ENCODE data around the gene CPEB1.

The CPEB1 gene

DNA sequence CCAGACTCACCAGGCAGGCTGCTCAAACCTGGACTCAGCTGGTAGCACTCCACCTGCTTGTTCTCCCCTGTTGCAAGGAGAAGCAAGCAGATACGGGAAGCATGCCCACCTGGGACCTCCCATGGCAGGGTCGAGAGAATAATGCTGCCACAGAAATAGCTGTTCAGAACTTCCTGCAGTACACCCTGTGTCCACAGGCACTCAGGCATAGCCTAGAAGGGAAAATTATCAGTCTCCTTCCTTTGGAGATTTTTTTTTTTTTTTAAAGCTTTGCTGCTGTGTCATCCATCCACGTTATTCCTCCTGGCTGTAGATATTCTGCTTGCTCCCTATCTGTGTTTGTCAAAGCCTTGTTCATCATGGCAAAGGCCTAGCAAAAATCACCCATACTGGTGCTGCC lies 74.2 kb downstream of the CPEB1 start:
- no peak for DNase-seq (ENCODE audit: low read depth in 1 of 2, low spot score in 1 of 2)
- TF ChIP-seq POLR2AphosphoS5 (IDR thresholded peaks at IDR 0.05; ENCODE audit: low read depth) = no peak
- no peak for TF ChIP-seq SPI1 (IDR thresholded peaks at IDR 0.05; ENCODE audit: borderline replicate concordance, low read depth)
- TF ChIP-seq, protein P1, sequence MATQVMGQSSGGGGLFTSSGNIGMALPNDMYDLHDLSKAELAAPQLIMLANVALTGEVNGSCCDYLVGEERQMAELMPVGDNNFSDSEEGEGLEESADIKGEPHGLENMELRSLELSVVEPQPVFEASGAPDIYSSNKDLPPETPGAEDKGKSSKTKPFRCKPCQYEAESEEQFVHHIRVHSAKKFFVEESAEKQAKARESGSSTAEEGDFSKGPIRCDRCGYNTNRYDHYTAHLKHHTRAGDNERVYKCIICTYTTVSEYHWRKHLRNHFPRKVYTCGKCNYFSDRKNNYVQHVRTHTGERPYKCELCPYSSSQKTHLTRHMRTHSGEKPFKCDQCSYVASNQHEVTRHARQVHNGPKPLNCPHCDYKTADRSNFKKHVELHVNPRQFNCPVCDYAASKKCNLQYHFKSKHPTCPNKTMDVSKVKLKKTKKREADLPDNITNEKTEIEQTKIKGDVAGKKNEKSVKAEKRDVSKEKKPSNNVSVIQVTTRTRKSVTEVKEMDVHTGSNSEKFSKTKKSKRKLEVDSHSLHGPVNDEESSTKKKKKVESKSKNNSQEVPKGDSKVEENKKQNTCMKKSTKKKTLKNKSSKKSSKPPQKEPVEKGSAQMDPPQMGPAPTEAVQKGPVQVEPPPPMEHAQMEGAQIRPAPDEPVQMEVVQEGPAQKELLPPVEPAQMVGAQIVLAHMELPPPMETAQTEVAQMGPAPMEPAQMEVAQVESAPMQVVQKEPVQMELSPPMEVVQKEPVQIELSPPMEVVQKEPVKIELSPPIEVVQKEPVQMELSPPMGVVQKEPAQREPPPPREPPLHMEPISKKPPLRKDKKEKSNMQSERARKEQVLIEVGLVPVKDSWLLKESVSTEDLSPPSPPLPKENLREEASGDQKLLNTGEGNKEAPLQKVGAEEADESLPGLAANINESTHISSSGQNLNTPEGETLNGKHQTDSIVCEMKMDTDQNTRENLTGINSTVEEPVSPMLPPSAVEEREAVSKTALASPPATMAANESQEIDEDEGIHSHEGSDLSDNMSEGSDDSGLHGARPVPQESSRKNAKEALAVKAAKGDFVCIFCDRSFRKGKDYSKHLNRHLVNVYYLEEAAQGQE (IDR thresholded peaks at IDR 0.05; ENCODE audit: insufficient replicate concordance, low read depth) = no peak
- no peak for TF ChIP-seq GABPA (IDR thresholded peaks at IDR 0.05; ENCODE audit: low read depth)
- TF ChIP-seq, protein P2, sequence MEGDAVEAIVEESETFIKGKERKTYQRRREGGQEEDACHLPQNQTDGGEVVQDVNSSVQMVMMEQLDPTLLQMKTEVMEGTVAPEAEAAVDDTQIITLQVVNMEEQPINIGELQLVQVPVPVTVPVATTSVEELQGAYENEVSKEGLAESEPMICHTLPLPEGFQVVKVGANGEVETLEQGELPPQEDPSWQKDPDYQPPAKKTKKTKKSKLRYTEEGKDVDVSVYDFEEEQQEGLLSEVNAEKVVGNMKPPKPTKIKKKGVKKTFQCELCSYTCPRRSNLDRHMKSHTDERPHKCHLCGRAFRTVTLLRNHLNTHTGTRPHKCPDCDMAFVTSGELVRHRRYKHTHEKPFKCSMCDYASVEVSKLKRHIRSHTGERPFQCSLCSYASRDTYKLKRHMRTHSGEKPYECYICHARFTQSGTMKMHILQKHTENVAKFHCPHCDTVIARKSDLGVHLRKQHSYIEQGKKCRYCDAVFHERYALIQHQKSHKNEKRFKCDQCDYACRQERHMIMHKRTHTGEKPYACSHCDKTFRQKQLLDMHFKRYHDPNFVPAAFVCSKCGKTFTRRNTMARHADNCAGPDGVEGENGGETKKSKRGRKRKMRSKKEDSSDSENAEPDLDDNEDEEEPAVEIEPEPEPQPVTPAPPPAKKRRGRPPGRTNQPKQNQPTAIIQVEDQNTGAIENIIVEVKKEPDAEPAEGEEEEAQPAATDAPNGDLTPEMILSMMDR (IDR thresholded peaks at IDR 0.05; ENCODE audit: insufficient read depth, low read length) = no peak
- Histone ChIP-seq H3K4me3 (replicated peaks; ENCODE audit: insufficient read depth, low read length) (no peak overlapping the region), H3K27ac (replicated peaks) (no peak overlapping the region), H3K27me3 (ENCODE audit: insufficient read depth, poor library complexity, severe bottlenecking) (peaks cover 30% of the 10 kb centered on the region)

DNA sequence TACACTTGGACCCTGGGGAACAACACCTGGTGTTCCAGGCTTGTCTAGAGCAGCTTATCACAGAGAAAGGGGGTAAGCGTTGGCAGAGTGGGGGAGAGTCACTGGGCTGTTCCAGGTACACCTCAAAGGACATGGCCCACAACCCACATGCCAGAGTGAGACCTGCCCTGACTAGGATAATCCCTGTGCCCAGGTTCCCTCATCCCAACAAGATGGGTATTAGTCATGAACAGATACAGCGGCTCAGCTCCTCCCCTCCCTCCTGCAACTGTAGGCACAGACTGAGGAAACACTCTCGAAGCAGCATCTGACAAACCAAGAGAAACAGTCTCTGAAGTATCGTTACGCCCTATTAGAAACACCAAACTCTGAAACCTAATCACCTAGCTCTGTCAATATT lies 74.9 kb downstream of the CPEB1 start:
- Histone ChIP-seq H3K4me3 (replicated peaks; ENCODE audit: insufficient read depth, low read length) (no peak overlapping the region), H3K27me3 (ENCODE audit: insufficient read depth, poor library complexity, severe bottlenecking) (peaks cover 30% of the 10 kb centered on the region), H3K27ac (replicated peaks) (no peak overlapping the region)
- DNase-seq (ENCODE audit: low read depth in 1 of 2, low spot score in 1 of 2) = no peak
- TF ChIP-seq POLR2AphosphoS5 (IDR thresholded peaks at IDR 0.05; ENCODE audit: low read depth) (no peak), SPI1 (IDR thresholded peaks at IDR 0.05; ENCODE audit: borderline replicate concordance, low read depth) (no peak)

DNA sequence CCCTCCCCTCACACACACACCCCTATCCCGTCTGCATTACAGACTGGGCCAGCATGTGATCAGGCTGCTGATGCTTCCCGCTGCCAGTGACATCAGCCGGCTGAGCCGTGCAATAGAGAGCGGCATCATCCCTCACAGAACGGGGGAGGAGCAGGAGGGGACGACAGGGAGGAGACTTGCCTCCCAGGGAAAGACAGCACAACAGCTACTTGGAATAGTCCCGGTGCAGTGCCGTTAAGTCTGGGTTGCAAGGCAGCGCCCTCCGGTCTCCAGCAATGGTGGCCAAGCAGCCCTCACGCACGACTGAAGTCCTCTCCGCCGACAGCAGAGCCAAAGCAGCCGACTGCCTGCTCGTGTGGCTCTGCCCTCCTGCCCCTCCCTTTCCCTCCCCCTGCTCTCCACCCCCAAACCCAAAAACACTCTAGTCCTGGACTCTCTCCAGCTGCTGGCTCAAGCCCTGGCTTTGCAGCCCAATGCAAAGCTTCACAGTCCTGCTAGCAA lies 75.4 kb downstream of the CPEB1 start:
- Histone ChIP-seq H3K27me3 (ENCODE audit: insufficient read depth, poor library complexity, severe bottlenecking) (peaks cover 30% of the 10 kb centered on the region), H3K27ac (replicated peaks) (no peak overlapping the region), H3K4me3 (replicated peaks; ENCODE audit: insufficient read depth, low read length) (no peak overlapping the region)
- TF ChIP-seq, protein P2 (IDR thresholded peaks at IDR 0.05; ENCODE audit: insufficient read depth, low read length) = no peak
- TF ChIP-seq SPI1 (IDR thresholded peaks at IDR 0.05; ENCODE audit: borderline replicate concordance, low read depth) (no peak), GABPA (IDR thresholded peaks at IDR 0.05; ENCODE audit: low read depth) (no peak), POLR2AphosphoS5 (IDR thresholded peaks at IDR 0.05; ENCODE audit: low read depth) (no peak)
- TF ChIP-seq, protein P1 (IDR thresholded peaks at IDR 0.05; ENCODE audit: insufficient replicate concordance, low read depth) = no peak
- no peak for DNase-seq (ENCODE audit: low read depth in 1 of 2, low spot score in 1 of 2)

DNA sequence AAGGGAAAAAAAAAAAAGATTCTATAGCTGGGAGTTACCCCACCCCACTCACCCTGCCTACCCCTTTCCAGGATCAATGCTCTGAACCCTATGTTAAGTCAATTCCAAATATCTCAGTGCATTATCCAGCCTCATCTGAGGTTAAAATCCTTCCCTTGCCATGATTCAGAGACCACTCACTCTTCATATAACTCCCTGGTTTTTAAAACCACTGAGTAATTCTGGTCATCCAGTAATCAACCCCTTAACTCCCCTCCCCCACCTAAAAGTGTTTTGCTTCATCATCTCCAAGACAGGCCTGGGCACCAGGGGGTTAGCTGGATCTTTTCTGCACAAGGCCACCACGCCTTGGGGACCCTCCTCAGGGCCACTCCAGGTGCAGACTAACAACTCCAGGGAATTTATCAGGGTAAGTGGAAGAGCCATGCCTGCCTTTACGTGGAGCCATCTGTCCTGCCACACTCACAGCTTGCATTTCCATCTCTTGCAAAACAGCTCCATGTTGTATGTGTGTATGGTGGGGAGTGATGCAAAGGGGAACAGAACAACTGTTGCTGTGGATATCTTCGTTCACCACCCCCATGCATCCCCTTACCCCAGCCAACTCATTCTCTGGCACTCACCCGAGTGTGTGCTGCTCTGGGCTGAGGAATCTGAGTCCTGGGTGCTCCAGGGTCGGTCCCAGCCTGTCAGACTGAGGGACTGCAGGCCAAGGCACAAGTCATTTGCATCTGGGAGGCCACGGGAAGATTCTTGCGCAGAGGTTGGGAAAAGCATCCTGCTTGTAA lies 76.2 kb downstream of the CPEB1 start:
- TF ChIP-seq POLR2AphosphoS5 (IDR thresholded peaks at IDR 0.05; ENCODE audit: low read depth) (no peak), GABPA (IDR thresholded peaks at IDR 0.05; ENCODE audit: low read depth) (no peak), SPI1 (IDR thresholded peaks at IDR 0.05; ENCODE audit: borderline replicate concordance, low read depth) (no peak)
- TF ChIP-seq, protein P1 (IDR thresholded peaks at IDR 0.05; ENCODE audit: insufficient replicate concordance, low read depth) = no peak
- TF ChIP-seq, protein P2 (IDR thresholded peaks at IDR 0.05; ENCODE audit: insufficient read depth, low read length) = no peak
- no peak for DNase-seq (ENCODE audit: low read depth in 1 of 2, low spot score in 1 of 2)
- H3K4me3 ChIP-seq (replicated peaks; ENCODE audit: insufficient read depth, low read length) = no peak overlapping the region
- H3K27me3 ChIP-seq (ENCODE audit: insufficient read depth, poor library complexity, severe bottlenecking) = peaks cover 26% of the 10 kb centered on the region
- no peak overlapping the region for H3K27ac ChIP-seq (replicated peaks)

Measured in HL-60 (cell line).